ENCODE measurements around the gene DPP3.
"Not testable (repeated sequence)": the region's sequence is repeated elsewhere in the genome, so short reads cannot be mapped to it uniquely, and the experiment has no call there.

DPP3 gene, protein sequence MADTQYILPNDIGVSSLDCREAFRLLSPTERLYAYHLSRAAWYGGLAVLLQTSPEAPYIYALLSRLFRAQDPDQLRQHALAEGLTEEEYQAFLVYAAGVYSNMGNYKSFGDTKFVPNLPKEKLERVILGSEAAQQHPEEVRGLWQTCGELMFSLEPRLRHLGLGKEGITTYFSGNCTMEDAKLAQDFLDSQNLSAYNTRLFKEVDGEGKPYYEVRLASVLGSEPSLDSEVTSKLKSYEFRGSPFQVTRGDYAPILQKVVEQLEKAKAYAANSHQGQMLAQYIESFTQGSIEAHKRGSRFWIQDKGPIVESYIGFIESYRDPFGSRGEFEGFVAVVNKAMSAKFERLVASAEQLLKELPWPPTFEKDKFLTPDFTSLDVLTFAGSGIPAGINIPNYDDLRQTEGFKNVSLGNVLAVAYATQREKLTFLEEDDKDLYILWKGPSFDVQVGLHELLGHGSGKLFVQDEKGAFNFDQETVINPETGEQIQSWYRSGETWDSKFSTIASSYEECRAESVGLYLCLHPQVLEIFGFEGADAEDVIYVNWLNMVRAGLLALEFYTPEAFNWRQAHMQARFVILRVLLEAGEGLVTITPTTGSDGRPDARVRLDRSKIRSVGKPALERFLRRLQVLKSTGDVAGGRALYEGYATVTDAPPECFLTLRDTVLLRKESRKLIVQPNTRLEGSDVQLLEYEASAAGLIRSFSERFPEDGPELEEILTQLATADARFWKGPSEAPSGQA

DNA sequence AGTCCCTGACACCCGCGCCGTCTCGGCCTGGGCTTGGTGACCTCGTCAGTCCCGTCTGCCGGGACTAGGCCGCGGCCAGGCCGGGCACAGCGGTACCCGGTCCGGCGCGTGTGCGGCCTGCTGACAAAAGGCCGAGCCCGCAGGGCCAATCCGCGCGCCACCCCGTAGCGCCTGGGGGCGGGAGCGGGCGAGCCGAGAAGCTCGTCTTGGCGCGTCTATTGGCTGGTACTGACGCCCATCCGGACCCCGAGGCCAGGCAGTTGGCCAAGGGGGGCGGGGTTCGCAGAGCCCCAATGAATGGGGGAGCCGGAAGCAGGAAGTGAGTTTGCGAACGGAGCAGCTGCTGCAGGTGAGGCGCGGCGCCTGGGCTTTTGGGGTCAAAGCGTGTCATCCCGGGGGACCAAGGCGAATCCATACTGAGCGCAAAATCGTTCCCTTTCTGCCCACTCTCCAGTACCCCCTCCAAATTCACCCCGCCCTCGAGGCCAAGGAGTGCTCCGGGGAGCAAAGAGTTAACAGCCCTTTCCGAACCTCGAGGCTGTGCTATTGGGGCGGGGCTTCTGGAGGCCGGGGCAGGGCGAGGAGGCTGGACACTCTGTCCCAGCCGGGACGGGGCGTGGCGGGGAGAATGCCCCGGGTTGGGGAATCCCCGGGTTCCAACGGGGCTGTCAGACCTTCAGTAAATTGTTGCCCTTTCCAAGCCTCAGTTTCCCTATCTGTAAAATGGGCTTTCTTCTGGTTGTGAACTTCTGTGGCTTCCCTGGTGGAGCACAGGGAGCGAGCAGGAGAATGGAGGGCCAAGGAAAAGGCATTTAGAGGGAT lies at the start of gene DPP3:
DPP3 (plus strand) TSS at position 318 of the 822 bp plus-strand sequence. CDS start 1,767 bp downstream, outside the sequence.
- DNase-seq, result peak; percentile 94

DNA sequence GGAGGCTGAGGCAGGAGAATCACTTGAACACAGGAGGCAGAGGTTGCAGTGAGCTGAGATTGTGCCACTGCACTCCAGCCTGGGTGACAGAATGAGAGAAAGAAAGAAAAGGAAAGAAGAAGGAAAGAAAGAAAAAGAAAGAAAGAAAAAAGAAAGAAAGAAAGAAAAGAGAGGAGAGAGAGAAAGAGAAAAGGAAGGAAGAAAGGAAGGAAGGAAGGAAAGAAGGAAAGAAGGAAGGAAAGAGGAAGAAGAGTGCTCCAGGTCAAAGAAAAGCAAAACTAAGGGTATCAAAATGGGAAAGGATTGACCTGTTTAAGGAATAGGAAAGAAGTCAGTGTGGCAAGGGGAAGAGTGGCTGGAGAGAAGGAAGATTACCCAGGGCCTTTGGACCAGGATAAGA lies 48.9 kb upstream of the DPP3 start:
- not testable (repeated sequence) for DNase-seq

DNA sequence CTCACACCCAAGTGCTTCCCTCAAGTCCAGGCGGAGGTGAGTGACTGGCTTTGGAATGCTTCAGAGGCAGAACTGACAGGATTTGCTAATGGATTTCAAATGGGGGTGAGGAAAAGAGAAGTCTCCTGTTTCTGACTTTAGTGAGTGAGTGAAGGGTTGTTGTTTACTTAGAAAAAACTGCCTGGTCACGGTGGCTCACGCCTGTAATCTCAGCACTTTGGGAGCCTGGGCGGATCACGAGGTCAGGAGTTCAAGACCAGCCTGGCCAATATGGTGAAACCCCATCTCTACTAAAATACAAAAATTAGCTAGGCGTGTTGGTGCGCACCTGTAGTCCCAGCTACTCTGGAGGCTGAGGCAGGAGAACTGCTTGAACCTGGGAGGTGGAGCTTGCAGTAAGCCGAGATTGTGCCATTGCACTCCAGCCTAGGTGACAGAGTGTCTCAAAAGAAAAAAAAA lies 48.3 kb upstream of the DPP3 start:
- not testable (repeated sequence) for DNase-seq

DNA sequence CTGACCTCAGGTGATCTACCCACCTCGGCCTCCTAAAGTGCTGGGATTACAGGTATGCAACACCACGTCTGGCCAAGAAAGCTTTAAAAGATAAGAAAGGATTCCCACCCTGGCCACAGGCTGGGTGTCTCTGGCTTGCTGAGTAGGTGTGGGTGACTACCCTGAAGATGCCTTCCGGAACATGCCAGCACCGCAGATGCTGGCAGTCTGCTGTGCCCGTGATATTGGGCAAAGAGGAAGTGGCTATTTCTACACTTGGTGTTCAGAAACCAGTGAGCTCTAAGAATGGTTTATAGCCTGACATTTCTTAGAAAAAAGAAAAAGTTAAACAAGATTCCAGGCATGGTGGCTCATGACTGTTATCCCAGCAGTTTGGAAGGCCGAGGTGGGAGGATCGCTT lies 47.6 kb upstream of the DPP3 start:
- no peak for DNase-seq

DNA sequence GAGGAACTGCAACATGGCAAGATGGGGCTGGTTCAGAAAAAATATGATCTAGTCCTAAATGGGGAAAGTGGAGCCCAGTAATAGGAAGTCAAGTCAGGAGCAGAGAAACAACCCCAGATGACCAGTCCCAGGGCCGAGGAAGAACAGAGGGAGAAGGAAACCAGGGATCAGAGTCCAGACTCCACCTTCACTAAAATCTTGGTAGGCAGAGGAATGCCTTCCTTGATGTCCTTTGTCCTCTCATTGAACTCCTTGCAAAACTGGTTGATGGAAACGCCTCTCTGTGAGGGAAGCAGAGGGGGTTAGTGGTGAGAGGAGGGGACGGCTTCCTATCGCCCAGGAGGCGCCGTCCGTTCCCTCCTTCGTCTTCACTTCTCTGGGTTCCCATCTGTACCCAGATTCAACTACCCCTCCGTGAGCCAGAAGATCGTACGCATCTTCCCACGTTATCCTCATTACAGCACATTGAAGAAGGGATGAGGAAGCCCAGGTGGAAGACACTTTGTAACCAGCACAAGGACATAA lies 42.2 kb upstream of the DPP3 start:
- DNase-seq, result no peak

DNA sequence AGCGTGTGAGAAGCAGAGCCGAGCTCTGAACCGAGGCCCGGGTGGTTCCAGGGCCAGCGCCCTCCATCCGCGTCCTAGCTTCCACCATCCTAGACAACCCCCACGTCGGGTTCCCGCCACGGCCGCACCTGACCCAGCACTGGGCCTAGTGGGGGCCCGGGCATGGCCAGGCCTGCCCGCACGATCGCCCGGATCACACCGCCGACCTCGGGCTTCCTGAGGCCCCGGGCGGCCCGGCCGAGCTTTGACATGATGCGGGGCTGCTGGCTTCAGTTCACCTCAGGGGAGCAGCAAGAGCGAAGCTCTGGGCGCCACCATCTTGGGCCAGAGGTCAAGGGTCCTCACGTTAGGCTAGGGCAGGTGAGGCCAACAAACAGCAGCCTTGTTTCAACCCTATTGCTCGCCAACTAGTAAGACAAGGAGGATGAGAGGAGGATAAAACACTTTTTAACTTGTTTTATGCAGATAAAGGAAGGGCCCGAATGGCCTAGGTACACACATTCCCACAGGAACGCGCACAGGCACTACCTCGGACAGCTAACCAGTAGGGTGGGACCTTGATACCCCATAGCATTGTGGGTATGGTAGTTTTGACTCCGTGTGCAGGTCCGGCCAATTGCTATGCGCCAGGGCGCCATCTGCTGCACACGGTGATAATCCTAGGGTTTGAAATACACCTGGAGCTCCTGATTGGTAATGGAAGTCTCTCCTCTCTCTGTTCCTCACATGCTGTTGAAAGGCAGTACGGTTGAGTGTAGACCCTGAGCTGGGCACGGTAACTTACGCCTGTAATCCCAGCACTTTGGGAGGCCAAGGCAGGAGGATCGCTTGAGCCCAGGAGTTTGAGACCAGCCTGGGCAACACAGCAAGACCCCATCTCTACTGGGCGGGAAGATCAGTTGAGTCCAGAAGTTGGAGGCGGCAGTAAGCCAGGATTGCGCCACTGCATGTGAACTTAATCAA lies 41.4 kb upstream of the DPP3 start, which contains the start of gene MRPL11:
MRPL11 (minus strand) TSS at position 345 of the 963 bp plus-strand sequence; CDS start at position 251, 94 bp downstream.
- DNase-seq, result peak; percentile 90

DNA sequence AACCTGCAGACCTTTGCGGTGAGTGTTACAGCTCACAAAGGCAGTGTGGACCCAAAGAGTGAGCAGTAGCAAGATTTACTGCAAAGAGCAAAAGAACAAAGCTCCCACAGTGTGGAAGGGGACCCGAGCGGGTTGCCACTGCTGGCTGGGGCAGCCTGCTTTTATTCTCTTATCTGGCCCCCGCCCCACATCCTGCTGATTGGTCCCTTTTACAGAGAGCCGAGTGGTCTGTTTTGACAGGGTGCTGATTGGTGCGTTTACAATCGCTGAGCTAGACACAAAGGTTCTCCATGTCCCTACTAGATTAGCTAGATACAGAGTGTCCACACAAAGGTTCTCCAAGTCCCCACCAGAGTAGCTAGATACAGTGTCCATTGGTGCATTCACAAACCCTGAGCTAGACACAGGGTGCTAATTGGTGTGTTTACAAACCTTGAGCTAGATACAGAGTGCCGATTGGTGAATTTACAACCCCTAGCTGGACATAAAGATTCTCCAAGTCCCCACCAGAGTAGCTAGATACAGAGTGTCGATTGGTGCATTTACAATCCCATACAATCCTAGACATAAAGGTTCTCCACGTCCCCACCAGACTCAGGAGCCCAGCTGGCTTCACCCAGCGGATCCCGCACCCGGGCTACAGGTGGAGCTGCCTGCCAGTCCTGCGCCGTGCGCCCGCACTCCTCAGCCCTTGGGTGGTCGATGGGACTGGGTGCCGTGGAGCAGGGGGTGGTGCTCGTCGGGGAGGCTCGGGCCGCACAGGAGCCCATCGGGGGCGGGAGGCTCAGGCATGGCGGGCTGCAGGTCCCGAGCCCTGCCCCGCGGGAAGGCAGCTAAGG lies 39.9 kb upstream of the DPP3 start:
- DNase-seq, result not testable (repeated sequence)

DNA sequence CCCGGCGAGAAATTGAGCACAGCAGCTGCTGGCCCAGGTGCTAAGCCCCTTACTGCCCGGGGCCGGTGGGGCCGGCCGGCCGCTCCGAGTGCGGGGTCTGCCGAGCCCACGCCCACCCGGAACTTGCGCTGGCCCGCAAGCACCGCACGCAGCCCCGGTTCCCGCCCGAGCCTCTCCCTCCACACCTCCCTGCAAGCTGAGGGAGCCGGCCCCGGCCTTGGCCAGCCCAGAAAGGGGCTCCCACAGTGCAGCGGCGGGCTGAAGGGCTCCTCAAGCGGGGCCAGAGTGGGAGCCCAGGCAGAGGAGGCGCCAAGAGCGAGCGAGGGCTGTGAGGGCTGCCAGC lies 39.3 kb upstream of the DPP3 start:
- not testable (repeated sequence) for DNase-seq

DNA sequence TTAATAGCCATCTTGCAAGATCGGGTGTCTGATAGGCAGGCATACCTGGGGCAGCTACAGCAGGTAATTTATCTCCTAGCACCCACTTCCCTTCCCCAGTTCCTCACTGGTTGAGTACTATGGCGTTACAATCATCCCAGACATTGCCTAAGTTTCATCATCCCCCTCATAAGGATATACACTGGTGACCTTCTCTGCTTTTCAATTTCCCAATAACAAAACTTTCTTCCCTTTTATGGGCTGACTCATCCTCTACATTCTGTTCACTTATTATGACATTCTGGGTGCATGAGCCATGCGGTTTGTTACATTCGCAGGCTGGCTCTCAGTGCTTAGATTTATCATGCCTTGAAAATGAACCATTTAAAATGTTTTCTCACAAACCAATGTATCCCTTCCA lies 36.6 kb upstream of the DPP3 start:
- DNase-seq, result no peak

DNA sequence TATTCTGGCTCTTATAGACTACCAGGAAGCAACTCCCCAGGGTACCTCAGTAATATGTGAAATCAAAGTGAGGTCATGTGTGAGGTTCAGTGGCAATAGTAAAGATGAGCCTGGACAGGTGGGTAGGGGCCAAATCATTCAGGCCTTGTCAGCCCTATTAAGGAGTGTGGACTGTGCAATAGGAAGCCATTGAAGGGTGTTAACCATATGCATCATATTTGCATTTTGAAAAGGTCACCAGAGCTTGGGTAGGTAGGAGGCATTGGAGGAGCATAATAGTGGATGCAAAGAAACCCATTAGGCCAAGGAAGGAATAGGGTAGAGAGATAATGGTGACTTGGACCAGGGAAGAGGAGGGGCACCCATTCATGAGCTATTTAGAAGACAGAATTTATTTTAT lies 33.2 kb upstream of the DPP3 start:
- DNase-seq, result no peak

DNA sequence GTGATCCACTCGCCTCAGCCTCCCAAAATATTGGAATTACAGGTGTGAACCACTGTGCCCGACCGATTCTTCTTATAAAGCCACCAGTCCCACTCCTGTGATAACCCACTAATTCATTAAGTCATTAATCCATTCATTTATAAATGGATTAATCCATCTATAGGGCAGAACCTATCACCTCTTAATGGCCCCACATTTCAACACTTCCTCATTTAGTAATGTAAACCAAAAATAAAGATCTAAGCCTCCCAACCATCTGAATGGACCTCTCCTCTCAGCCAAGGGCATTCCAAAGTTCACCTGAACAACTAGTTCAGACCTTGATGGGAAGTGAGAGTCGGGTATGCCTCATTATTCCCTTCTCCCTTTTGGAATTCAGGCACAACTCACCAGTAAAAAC lies 31.7 kb upstream of the DPP3 start:
- no peak for DNase-seq

DNA sequence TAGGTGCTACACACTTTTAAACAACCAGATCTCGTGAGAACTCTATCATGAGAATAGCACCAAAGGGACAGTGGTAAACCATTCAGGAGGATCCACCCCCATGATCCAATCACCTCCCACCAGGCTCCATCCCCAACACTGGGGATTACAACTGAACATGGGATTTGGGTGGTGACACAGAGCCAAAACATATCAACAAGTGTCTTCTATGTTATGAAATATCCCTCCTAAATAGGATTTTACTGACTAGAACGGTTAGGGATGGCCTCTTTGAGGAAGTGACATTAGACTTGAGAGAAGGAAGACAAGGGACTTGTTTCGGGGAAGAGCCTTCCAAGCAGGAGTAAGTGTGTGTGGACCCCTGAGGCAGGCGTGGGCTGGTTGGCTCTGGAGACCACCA lies 29.7 kb upstream of the DPP3 start:
- no peak for DNase-seq

DNA sequence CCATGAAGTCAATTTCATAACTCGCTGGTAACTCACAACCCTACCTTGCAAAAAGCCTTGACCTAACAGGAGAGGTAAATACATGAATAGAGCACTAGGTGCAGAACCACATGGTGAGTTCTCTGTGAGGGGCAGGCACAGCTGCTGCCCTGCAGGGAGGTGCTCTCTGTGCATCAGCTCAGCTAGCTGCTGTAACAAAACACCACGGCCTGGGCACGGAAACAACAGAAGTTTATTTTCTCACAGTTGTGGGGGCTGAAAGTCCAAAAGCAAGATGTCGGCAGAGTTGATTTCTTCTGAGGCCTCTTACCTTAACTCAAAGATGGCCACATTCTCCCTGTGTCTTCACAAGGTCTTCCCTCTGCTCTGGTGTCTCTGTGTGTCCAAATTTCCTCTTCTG lies 28.6 kb upstream of the DPP3 start:
- DNase-seq, result no peak

DNA sequence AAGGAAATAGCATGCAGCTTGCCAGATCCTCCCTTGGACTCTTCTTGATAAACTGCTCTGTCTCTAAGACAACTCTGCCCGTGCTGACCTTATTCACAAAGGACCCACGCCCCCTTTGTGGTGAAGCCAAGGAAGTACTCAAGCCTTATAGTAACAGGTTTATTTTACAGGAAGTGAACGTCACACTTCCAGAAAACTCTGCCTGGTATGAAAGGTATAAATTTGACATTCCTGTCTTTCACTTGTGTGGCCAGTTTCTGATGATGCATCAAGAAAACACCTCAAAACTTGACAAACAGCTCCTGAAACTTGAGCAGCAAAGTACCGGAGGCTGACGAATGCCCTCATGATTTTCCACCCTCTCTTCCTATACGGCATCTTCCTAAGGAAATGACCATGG lies 26.0 kb upstream of the DPP3 start:
- DNase-seq, result no peak

DNA sequence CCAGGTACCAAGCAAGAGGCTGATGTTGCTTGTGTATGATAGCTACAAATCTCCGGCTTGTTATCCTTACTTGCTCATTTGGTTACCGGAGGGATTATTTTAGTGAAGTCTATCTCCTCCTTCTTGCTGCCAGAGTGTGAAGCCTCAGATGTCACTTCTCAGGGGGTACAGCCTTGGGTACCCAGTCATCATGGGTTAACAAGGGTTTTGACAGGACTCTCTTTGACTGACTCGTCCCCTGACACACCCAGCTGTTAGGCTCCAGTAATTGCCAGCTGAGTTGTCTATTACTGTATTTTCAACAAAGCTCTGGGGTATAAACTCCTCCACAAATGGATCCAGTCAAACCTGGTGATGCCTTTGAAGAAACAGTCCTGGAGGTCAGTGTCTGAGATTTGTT lies 25.4 kb upstream of the DPP3 start:
- no peak for DNase-seq

DNA sequence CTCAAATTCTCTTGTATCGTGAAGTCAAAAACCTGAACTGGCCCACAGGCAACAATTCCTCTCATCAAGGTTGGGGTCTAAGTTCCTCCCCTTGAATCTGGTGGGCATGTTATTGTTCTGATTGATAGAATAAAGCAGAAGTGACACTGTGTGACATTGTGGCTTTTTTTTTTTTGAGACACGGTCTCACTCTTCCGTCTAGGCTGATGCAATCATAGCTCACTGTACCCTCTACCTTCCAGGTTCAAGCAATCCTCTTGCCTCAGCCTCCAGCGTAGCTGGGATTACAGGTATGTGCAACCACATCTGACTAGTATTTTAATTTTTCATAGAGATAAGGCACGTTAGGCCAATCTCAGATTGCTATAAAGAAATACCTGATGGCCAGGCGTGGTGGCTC lies 22.4 kb upstream of the DPP3 start:
- no peak for DNase-seq

DNA sequence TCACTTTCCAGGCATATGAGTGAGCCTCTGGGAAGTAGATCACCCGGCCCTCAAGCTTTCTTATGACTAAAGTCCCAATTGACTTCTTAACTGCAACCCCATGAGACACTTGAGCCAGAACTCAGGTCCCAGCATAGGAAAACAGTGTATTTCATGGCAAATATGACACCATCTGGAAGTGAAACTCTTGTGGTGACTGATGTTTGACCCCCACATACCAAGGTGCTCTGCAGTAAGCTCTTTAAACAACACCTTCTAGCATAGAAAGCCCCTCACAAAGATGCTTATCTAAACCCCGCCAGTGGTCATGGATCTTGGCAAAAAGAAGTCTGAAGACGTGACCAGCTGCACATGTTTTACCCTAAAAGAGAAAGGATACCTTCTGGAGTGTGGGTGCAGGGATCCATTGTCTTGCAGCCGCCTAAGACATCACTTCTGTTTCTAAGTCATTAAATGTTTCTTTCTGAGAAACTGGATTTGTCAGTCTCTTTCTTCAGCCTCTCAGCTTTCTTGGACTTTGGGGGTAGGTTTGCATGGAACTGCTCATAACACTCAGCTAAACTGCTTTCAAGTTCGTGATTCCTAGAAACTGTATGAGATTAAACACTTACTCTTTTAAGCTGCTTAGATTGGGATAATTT lies 21.0 kb upstream of the DPP3 start:
- DNase-seq, result no peak

DNA sequence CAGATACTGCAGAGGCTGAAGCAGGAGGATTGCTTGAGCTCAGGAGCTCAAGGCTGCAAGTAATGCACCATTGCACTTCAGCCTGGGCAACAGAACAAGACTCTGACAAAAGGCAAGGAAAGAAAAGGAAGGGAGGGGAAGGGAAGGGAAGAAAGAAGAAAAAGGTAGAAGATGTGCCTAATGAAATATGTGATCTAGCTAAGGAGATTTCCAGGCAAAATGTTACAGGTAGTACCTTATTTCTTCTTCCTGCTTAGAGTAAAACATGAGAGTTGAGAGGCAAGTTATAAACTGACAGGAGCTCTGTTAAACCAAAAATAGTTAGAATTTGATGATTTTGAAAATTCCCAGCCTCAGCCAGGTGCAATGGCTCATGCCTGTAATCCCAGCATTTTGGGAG lies 18.2 kb upstream of the DPP3 start:
- no peak for DNase-seq

DNA sequence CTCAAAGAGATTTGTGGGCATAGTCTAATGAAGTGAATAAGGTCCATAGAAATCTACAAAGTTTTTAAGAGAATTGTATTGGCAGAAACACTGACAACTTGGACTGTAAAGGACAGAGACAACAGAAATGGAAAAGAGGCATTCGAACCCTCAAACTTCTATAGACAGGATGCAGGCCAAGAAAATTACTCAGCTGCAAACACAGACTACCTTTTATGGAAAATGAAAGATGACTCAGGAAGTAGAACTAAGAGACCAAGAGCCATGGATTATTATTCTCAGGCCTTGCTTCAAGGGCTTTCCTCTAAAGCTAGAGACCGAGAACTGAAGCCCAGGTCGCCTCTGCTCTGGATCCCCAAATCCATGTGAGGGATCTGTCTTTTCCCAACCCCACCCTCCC lies 17.3 kb upstream of the DPP3 start:
- no peak for DNase-seq

DNA sequence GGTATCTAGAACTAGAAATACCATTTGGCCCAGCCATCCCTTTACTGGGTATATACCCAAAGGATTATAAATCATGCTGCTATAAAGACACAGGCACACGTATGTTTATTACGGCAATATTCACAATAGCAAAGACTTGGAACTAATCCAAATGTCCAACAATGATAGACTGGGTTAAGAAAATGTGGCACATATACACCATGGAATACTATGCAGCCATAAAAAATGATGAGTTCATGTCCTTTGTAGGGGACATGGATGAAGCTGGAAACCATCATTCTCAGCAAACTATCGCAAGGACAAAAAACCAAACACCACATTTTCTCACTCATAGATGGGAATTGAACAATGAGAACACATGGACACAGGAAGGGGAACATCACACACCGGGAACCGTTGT lies 16.1 kb upstream of the DPP3 start:
- not testable (repeated sequence) for DNase-seq

All from activated T-cell treated with anti-CD3 and anti-CD28 coated beads, Interleukin-2, amount 50 U/mL, for 1 hour (primary cell).